HG02571 (cell line): Measurements from ENCODE around the gene RAVER2.

Experiments
- ATAC-seq: cut with Tn5 transposase; IDR thresholded peaks from one replicate; pipeline ENCODE4 v1.9.1; 2021; ENCODE audit warnings: mild to moderate bottlenecking, moderate library complexity; ENCODE audit not compliant: unreplicated experiment

RAVER2 gene

DNA sequence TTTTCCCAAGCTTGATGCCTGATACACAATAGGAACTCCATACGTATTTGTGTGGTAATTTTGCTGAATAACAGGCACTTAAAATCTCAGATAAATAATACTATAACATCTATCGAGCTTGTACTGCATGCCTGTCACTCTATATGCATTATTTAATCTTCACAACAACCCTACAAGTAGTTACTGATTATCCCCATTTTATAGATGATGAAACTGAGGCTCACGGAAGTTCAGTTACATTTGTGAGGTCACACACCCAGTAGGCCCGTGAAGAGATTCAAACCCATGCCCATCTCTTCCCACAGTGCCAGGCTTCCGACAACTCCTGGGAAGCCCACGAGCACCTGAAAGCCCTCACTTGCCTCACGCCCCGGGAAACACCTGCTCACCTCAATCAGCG lies 98.8 kb downstream of the RAVER2 start:
- no peak for ATAC-seq

DNA sequence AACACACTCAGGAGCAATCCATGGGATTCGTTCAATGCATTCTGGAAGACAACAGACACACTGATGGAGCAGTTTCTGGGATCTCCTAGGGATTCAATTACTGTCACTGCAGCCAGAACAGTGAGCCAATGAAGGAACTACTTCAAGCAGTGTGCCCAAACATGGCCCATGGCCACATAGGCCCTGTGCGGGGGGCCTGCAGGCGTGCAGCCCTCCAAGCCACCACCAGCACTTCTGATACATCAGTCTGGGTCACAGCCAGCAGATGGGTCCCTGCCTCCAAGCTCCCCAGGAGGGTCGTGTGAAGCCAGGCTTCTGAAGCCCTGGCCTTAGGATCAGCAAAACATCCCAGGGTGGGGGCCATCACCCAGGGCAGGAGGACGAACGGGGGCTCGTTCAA lies 99.3 kb downstream of the RAVER2 start:
- no peak for ATAC-seq

DNA sequence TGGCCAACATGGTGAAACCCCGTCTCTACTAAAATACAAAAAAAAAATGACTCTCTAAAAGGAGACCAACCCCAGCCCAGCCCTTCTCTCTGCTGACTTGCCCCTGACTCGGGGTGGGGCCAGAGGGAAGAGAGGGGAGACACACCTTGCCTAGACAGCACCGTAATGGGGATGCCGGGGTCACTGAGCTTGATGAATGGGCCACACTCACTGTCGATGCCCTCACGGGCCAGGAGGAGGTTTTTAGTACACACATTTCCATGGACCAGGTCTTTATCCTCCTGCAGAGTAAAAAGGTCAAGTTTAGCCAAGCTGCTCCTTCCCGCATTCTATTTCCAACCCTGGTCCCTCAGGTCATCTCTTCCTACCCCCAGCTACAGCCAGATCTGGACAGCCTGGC lies 99.7 kb downstream of the RAVER2 start:
- ATAC-seq = no peak

DNA sequence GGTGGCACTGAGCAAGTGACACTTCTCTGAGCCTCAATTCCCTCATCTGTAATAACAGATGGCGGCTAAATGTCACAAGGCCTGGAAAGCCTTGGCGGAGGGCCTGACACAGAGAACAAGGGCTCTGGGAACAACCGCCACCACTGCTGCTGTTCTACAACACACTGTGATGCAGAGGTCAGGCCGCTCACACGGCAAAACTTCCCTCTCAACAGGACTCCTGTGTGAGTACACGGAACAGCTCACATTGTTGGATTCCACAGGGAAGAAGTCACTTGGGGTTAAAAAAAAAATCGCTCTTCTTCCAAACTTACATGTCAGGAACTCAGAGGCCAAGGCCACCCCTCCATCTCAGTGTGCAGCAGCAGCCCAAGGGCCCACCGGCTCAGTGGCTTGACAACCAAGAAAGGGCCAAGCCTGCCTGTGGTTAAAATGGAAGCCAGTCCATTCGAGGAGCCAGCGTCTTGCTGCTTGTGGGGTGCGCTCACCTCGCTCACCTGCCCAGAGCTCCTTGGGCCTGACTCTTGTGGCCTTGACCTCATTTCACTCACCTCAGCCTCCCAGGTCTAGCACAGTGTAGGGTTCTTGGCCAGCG lies 101.1 kb downstream of the RAVER2 start:
- no peak for ATAC-seq

DNA sequence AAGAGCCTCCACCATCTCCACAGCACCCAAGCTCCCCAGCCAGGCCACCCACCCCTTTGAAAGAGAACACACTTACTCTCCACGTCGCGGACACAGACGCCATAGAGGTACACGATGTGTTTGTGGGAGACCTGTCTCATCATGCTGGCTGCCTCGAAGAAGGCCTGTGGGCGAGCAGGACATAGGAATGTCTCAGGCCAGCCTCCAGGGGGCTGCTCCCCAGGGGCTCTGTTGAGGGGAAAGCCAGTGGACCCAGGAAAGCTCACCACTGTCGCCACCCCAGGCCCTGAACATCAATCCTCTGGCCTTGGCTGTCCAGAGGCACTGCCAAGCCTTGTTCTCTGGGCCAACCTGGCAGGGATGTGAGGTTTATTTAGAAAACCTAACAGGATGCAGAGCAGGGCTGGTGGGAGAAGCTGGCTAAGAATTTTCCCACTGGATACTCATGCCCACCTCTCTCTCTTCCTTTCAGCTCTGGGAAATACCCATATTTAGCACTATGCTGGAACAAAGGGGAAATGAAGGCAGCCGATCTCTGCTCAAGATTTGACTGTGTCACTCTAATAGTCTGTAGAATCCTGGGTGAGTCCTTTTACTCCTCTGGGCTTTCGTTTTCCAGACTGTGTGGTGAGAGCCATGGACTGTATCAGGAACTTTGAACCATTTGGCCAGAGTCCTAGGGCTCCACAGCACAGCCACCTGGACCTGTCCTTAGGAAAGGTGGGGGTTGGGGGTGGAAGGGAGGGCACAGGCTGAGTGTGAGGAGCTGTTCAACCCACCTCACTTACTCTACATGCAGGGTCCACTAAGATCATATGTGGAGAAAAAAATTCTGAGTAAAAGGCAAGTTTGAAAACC lies 101.9 kb downstream of the RAVER2 start:
- ATAC-seq = no peak

DNA sequence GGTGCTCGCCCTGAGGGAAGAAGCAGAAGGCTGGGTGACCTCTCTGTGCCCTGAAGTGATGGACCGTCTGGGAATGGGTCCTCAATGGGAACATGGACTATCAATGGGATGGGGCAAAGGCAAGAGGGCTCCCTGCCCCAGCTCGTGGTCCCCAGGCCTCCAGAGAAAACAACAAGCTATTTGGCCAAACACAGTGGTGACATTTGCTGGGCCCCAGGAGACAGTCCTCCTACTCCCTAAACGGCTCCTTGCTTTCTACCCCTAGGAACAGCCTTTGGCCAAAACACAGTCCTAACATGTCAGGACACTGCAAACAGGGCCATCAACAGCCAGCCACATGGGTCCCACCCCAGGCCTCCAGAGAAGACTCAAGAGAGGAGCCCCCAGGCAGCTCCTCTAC lies 102.8 kb downstream of the RAVER2 start:
- ATAC-seq = no peak

DNA sequence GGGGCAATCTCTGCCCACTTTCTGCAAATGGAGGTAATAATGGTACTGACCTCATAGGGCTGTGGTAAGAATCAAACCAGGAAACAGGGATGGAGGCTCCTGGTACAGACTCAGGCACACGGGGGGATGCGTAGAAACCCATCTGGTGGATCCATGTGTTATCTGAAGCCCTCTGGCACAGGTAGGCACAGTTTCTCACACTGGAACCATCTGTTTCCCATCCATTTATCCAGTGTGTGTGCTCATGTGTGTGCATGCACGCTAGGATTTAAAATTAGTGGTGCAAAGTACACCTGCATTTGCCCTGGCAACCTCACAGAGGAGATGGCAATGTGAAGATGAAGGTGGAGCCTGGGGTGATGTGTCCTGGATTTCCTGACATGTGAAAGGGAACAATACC lies 103.3 kb downstream of the RAVER2 start:
- ATAC-seq = no peak

DNA sequence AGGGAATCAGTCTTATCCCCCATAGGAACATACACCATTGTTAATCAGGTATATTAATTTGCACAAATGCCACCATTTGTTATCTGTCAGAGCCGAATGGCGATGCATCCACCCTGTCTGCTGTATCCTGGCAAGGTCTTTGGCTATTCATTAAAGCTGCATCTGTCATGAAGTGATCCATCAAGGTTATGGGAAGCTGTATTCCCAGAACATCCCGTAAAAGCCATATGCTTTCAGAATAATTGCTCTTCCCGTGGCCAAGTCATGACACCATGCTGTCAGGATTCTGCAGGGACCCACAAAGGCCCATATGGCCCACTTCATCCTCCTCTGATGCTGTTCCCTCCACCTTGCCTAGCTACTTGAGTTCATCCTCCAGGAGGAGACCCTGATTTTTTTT lies 103.9 kb downstream of the RAVER2 start:
- ATAC-seq = no peak

DNA sequence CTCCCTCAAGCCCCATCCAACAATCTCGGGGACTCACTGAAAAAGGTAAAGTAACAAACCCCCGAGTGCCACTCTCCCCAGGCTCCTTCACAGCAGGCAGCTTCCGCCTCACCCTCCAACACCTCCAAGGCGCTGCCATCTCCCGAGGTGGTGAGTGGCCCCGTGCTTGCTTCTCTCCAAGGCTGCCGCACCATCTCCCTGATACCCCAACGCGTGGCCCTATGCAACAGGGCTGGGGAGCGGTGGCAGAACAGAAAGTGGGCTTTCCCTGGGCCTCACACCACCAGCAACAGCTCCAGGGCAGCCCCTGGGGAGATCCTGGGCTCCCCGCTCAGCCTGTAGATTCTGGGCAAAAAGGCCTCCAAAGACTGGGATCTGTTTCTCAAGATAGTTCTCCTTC lies 105.1 kb downstream of the RAVER2 start:
- no peak for ATAC-seq

DNA sequence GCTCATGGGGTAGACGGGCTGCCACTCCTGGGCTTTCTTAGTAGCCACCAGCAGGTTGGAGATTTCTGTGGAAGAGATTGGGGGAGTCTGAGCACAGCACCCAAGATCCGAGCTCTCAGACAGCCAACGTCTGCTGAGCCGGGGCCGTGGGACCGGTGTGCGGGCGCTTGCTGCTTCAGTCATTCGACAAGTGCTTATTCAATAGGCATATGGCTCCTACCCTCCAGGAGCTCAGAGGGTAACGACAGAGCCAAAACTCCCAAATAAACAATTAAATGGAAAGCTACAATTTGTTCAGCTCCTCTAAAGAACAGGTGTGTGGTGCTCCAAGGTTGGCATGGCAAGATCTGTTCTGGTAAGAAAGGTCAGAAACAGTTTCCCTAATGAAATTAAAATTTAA lies 106.0 kb downstream of the RAVER2 start:
- no peak for ATAC-seq

DNA sequence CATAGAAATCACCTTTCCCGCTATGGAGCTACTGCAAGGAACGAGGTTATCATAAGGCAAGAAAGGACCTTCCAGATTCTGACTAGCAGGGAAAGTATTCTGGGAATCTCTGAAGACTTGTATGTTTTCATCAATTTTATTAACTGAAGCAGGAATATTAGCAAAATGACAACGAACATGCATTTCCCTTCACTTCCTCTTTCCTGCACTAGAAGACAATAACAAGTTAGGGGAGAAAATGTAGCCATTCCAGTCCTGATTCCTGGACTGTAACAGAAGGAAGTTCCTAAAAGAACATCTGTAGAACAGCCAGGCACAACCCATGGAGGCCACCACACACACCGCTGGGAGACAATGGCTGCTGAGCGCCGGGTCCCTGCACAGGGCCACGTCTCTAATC lies 106.8 kb downstream of the RAVER2 start:
- ATAC-seq = no peak

DNA sequence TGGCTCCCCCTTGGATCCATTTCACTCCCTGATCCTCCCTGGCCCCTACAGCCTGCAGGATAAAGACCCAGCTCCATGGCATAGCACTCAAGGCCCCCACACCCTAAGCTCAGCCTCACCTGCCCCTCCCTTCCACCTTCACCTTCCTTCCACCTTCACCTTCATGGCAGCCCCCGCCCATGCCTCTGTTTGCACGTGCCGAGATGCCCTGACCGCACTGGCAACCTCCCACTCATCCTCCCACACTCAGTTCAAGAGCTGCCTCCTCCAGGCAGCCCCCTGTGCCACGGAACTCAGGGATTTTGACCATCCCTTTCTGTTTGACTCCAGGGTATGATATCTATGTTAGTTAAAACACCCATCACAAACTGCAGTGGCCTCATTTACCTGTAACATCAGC lies 109.8 kb downstream of the RAVER2 start:
- ATAC-seq = no peak

DNA sequence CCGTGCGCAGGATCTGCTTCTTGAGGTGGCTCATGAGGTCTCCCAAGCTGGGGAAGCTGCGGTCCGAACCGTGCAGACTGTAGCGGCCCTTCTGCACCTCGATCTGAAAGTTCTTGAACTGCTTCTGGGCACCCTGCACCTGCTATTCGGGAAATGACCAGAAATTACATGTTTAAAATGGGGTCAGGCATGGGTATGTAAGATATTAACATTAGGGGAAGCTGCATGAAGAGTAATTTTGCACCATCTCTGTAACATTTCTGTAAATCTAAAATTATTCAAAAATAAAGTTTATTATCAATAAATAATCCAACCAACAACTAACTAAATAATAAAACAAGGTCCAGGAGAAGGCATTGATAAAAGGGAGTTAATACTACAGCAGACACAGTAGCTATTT lies 110.7 kb downstream of the RAVER2 start:
- ATAC-seq = no peak

DNA sequence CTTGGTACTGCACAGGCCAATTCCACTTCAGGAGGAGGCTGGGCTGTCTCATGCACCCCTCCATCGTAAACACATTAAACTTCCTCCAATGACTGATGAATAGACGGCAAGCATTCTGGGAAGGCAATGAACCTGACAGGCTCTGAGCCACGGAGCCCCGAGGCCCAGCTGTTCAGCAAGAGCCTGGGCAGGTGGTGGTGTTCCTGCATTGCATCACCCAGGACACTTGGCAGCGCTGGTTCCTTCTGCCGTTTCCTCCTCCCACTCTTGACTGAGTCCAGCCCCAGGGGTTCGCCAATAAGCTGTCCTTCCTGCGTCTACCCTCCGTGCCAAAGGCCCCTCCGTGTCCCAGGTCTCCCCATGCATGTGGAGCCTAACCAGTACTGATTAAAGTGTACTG lies 111.7 kb downstream of the RAVER2 start:
- no peak for ATAC-seq

DNA sequence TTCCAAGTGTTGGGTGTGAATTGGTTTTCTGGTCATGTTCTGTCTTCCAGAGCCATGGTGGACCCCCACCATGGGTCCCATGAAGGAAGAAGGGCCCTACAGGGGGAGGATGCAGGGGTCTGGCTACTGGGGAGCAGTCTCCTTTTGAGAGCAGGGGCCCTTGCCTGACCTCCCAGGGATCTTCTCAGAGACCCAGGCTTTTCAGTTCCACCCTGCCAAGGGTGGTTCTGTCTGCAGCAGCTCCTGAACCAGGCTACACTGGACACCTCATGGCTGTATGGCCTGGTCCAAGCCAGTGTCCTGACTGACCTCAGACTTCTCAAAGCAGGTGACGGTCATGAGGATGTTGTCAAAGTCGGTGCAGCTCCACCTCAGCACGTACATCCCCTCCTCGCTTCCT lies 112.5 kb downstream of the RAVER2 start:
- no peak for ATAC-seq

DNA sequence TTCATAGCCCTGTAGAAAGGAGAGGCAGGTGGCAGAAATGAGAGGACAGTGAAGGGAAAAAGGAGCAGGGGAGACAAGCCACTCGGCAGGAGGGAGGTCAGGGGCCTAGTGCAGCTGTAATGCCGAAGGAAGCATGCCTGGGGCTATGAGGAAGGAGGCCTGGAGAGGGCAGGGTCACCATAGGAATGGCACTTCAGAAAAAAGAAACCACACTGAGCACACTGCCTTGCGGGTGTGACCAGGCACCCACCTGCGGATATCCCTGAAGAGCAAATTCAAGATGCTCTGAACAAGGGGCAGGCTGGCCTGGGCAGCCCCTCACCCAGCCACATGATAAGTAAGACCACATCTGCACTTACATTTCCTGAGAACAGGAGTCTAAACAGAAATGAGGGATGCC lies 116.7 kb downstream of the RAVER2 start:
- no peak for ATAC-seq

DNA sequence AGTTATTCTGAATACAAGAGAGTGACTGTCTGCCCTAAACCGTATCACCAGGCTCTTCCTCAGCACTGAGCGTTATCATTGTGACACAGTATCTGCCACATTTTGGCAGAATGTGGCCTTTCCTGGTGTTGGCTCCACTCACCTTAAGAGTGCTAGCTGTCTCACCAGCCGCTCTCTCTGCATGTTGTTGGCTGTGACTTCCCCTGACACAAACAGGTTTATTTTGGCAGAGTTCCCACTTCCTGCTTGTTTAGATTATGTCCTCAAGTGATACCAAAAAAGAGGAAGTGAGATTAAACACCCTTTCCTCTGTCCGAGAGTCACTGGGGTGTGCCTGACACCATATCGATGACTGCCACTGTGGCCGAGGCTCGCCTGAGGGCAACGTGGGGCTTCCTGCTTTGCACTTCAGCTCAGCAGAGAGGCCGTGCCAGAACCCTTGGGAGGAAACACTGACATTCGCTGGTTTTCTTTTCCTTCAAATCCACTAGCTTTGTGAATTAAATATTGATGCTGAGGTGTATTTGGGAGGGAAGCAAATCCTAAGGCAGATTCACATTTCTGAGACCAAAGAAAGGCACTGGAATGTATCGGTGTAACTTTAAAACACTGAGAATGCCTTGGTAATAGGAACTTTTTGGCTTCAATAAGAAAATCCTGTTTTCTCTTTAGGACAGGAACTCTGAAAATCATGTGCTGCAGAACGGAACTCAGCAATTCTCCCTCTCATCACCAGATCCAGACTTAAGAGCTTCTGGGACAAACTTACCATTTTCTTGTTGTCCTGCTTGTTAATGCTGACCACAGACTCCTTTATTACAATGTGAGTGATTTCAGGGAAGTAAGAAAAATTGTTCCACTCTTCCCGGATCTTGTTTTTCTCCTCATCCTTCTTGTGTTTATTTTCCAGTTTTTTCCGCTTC lies 119.4 kb downstream of the RAVER2 start:
- peak; percentile 100 for ATAC-seq

DNA sequence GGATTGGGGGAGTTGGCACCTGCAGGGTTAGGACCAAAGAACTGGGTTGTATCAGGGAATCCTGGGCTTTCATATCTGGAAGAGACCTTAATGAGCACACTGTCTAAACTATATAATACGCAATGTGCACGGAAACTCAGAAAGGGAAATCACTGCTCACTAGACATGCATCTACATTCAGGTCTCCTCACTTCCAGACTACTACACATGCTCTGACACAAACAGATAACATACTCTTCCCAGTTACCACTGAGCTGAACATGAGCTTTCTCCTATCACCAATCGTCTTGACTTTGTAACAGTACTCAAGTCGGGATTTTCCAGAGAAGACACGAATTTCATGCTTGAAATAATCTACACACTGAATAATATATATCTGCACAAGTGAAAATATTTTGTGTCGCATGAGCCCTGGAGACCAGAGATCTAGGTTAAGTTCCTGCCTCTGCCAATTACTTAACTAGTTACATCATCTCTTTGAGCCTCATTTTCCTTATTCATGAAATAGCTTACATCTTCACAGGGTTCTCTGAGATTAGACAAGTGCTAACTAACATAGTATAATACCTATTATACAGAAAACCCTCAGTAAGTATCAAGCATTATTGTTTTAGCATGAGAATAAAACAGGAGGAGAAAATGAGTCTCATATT lies 120.4 kb downstream of the RAVER2 start:
- no peak for ATAC-seq

DNA sequence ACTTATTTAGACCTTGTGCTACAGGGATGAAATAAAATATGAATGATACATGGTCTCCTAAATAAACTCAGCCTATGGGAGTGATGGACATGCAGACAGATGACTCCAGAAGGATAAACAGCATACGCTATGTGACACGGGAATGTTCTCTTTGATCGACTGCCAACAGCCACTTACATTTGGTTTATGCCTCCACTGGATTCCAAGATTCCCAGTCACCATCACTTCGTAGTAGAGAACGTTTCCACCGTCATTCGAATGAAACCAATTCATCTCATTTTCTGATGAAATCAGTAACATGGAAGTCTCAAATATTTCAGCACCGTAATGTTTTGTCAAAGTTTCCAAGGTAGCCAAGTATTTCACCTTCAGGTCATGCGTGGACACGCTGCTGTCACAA lies 121.8 kb downstream of the RAVER2 start:
- no peak for ATAC-seq

DNA sequence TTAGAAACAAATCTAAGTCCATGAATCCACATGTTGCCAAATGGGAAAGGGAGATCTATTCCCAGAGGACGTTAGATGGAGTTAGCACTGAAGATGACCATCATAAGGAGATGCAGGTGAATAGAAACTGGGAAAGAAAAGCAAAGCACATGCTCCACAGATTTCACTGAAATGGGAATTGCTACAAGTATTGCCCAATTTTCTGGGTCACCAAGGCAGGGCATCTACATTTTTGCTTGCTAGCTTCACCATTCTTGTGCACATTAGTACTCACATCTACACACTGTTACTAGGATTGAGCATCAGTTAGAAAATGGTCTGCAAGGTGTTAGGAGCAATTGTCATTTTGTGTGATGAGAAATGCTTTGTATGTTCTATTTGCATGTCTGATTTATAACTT lies 122.4 kb downstream of the RAVER2 start:
- ATAC-seq = no peak

DNA sequence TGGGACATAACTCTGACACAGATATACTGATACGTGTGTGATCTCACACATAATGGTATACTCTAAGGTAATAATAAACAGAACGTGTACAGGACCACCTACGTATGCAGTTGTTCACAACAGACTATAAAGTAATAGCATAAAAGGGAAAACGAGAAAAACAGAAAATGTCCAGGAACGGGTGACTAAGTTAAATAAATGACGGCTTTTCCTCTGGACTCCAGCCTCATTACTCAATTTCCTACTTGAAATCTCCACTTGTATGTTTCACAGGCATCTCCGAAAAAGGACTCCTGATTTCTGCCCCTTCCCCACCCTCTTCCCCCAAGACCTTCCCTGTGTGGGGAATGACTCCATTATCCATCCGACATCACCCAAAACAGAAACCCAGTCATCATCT lies 126.4 kb downstream of the RAVER2 start:
- ATAC-seq = no peak
